Colonic mucosa (tissue), 4 donors: ENCODE results near the gene UBAP2. TPM values are rescaled to one million over a fixed set of nuclear protein-coding genes. Genes with fewer than 3 reads are reported as not detected.

ENCODE experiments used
- DNase-seq: peaks from one replicate; pipeline ENCODE4 v3.0.0-alpha.2; 2020
- H3K27ac ChIP-seq: fragments of 200-600 bp; one replicate; pipeline ENCODE4 v1.8.0; 2021
- H3K27me3 ChIP-seq: fragments of 200-600 bp; one replicate; pipeline ENCODE4 v1.8.0; 2021
- H3K36me3 ChIP-seq: fragments of 200-600 bp; one replicate; pipeline ENCODE4 v1.8.0; 2021
- H3K4me1 ChIP-seq: fragments of 200-600 bp; one replicate; pipeline ENCODE4 v1.8.0; 2021; ENCODE audit warnings: mild to moderate bottlenecking
- H3K4me3 ChIP-seq: fragments of 200-600 bp; one replicate; pipeline ENCODE4 v1.8.0; 2021
- H3K9ac ChIP-seq, 2 donors: one replicate each; pipeline ENCODE4 v1.7.0; 2013; ENCODE audit warnings: control low read depth in 2 of 2, low read depth in 2 of 2, low read length in 2 of 2
- H3K9me3 ChIP-seq: fragments of 200-600 bp; one replicate; pipeline ENCODE4 v1.8.0; 2021
- intact Hi-C: fragments of 100-400 bp; cut with DNase I; formaldehyde crosslinking; loops from one replicate; pipeline ENCODE4 v1.14.1; 2022
- total RNA-seq, 2 donors: library from RNA; stranded (reverse); fragmentation: NEBNext Ultra II Directional in 1 of 2; extraction: Animal tissue kit (Norgen Biotek cat#: 25700) in 1 of 2; gene quantifications; one replicate each; pipeline ENCODE4 v1.2.1, GENCODE V29; 2021
- TF ChIP-seq, protein P1 (sequence below): fragments of 200-600 bp; IDR thresholded peaks from one replicate; pipeline ENCODE4 v1.8.0; 2022; ENCODE audit warnings: antibody characterized with exemption, mild to moderate bottlenecking
- donor health status: healthy.
- donor health status: DM: no; HTN: no; CAD: no.
- donor health status: DM: no; HTN: no; CAD: no.

The UBAP2 gene
- total RNA-seq, 2 donors from 2014 or later: 26.9 to 42.0 TPM

DNA sequence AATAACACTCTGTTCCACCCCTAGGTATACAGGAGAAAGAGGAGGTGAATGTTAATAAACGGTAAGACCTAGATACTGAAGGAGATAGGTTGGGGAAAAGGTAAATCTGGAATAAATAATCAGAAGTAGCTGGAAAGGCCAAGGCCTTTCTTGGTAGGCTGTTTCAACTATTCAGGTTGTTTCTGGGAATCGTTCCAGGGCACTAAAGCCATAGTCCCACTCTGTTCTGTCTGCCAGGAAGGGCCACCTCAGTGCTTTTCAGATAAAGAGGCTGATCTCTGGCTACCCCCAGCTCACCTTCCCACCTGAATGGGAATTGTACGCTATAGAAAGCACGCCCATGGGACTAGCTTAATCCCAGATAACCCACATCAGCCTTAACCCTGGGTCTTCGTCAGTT is 44.9 kb upstream of the UBAP2 start:
- no peak overlapping the region for H3K27ac ChIP-seq

DNA sequence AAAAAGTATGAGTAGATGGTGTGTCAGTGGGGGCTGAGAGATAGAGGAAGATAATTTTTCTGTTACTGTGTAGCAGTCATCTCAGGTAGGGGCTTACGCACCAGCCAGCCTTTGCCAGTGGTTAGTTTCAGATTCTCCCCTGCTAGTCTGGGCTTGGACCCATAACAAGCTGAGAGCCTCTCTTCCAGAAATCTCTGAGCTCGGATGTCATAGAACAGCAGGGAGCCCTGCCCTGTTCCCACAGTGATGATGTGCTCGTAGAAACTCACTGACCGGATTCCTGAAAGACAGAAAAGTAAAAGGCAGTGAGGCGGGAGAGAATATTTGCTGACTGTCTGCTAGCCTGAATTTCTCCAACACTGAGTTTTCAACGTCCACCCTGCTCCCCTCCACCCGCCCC is 40.6 kb upstream of the UBAP2 start:
- H3K27ac ChIP-seq: no peak overlapping the region
- no peak overlapping the region for H3K4me3 ChIP-seq
- intact Hi-C loops: no loop called here
- TF ChIP-seq, protein P1, sequence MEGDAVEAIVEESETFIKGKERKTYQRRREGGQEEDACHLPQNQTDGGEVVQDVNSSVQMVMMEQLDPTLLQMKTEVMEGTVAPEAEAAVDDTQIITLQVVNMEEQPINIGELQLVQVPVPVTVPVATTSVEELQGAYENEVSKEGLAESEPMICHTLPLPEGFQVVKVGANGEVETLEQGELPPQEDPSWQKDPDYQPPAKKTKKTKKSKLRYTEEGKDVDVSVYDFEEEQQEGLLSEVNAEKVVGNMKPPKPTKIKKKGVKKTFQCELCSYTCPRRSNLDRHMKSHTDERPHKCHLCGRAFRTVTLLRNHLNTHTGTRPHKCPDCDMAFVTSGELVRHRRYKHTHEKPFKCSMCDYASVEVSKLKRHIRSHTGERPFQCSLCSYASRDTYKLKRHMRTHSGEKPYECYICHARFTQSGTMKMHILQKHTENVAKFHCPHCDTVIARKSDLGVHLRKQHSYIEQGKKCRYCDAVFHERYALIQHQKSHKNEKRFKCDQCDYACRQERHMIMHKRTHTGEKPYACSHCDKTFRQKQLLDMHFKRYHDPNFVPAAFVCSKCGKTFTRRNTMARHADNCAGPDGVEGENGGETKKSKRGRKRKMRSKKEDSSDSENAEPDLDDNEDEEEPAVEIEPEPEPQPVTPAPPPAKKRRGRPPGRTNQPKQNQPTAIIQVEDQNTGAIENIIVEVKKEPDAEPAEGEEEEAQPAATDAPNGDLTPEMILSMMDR: no peak
- H3K4me1 ChIP-seq: no peaks in the 10 kb centered on the region
- no peak overlapping the region for H3K9ac ChIP-seq
- no peak for DNase-seq
- no peaks in the 10 kb centered on the region for H3K27me3 ChIP-seq
- no peaks in the 10 kb centered on the region for H3K9me3 ChIP-seq
- peaks cover 8% of the 10 kb centered on the region for H3K36me3 ChIP-seq

More for the DNA sequence above, 44.9 kb upstream of the UBAP2 start:
- no peak for DNase-seq
- Histone ChIP-seq H3K27me3 (no peaks in the 10 kb centered on the region), H3K4me3 (no peak overlapping the region), H3K4me1 (no peaks in the 10 kb centered on the region), H3K9me3 (no peaks in the 10 kb centered on the region), H3K36me3 (peaks cover 18% of the 10 kb centered on the region), H3K9ac (no peak overlapping the region)
- intact Hi-C loops: loop anchor here (10.0 kb wide), 2 partner anchors 61 to 161 kb away; no protein-coding TSS in a partner anchor
- TF ChIP-seq, protein P1: no peak

DNA sequence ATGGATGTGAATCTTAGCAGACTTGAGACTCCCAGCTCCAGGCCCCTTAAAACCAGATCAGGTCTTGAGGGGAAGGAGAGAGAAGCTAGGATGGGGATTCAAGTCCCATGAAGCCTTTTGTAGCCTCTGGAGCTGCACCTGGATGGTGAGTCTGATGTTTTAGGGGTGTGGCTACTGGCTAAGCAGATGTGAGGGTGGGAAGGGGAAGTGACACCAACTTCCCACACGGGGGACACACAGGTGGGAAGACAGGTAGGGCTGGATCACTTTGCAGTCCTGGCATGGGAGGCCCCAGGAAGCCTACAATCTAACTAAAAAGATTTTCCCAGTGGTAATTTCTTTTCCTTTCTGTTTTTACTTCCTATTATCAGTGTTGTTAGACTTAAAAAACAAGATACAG is 38.7 kb upstream of the UBAP2 start:
- no peak for DNase-seq
- H3K36me3 ChIP-seq: peaks cover 7% of the 10 kb centered on the region
- H3K9me3 ChIP-seq: no peaks in the 10 kb centered on the region
- no peak overlapping the region for H3K4me3 ChIP-seq
- H3K27me3 ChIP-seq: no peaks in the 10 kb centered on the region
- no peaks in the 10 kb centered on the region for H3K4me1 ChIP-seq
- intact Hi-C loops: no loop called here
- TF ChIP-seq, protein P1: no peak
- no peak overlapping the region for H3K9ac ChIP-seq
- no peak overlapping the region for H3K27ac ChIP-seq

DNA sequence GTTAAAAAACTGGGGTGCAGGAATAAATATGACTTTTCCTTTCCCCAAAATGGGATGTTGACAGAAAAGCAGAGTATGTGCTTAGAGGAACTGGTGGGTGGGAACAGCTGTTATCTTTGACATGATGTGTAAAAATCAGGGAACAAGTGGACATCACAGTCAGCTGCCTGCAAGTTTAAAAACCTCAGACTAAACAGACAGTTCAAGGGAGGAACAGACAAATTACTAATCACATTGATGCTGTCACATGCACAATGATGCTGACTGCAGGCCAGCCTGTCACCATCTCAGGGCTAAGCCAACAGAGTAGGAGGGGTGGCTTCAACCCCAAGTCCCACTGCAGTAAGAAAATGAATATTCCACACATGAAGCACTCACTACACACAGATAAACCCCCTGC is 38.2 kb upstream of the UBAP2 start:
- Histone ChIP-seq H3K36me3 (peaks cover 4% of the 10 kb centered on the region), H3K4me3 (no peak overlapping the region), H3K4me1 (no peaks in the 10 kb centered on the region), H3K9ac (no peak overlapping the region), H3K27ac (no peak overlapping the region), H3K9me3 (no peaks in the 10 kb centered on the region), H3K27me3 (no peaks in the 10 kb centered on the region)
- intact Hi-C loops: no loop called here
- TF ChIP-seq, protein P1: no peak
- no peak for DNase-seq

DNA sequence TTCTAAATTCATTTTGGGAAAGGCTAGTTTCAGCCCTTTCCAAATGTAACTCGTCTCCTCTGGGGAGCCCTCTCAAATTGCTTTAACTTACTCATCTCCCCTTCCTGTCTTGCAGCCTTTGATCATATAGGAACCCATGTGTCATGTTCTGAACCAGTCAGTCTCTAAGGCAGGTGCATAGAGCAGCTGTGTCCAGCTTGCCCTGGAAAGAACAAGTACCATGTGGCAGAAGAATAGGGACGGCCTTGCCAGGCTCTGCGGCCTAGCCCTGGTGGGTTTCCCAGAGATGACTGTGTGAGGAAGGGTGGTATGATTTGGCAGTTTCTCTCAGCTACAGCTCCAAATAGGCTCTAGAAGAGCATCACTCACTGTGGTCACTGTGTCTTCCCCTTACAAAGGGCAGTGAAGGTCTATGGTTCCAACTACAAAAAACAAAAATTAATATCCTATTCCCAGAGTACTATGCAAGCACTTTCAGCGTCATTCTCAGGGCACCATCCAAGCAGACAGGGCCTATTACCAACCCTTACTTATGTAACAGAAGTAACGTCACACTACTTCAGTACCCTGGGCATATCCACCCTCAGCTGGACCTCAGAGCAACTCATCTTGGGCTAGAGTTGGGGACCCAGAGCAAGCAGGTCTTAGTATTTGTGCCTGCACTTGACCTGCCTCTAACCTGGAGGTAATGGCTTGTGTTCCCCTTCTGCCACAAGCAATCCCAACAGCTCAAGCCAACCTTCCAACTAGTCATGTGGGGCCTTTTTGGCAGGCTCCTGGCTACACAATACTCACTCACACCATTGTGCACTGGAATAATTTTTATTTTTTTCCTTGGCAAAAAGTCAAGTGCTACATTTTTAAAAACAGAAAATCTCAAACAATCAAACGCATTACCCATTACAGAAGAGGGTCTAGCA is 37.2 kb upstream of the UBAP2 start:
- H3K9me3 ChIP-seq: no peaks in the 10 kb centered on the region

More for the DNA sequence above, 37.2 kb upstream of the UBAP2 start:
- no peaks in the 10 kb centered on the region for H3K27me3 ChIP-seq
- H3K9ac ChIP-seq: no peak overlapping the region
- peaks cover 4% of the 10 kb centered on the region for H3K36me3 ChIP-seq
- TF ChIP-seq, protein P1: no peak
- H3K27ac ChIP-seq: no peak overlapping the region
- H3K4me3 ChIP-seq: no peak overlapping the region
- no peaks in the 10 kb centered on the region for H3K4me1 ChIP-seq
- intact Hi-C loops: no loop called here
- no peak for DNase-seq
